Measurements from ENCODE around the gene MCHR1. TPM values are rescaled to one million over a fixed set of nuclear protein-coding genes. Genes with fewer than 3 reads are reported as not detected.

MCHR1 gene
- total and polyA plus RNA-seq, 2 experiments from 2014 or later = 0.11 to 0.65 TPM

DNA sequence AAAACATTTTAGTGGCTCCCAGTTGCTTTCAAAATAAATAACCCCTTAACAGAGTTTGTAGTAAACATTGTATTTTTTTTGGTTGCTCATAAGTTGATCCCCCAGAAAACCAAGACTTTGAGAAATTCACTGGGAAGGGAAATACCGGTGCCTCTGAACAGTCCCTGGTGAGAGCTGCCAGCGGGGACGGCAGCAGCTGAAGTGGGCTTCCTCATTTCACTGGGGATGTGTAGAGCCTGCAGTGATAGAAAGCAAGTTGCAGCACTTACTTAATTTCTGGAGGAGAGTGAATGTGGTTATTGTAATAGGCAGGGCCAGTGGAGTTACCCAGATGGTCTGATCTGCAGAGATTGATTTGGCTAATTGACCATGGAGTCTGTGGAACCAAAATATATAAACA lies 18.6 kb upstream of the MCHR1 start:
- in situ Hi-C loops (cut with MboI) = no loop called here
- WGBS, 2 experiments (ENCODE audit: low coverage in 1 of 2, low lambda C conversion rate in 2 of 2, missing lambda C conversion rate in 2 of 2) = 97 to 98% methylated on average over 3 of the region's 3 CpGs
- no peak overlapping the region for H3K9ac ChIP-seq
- H3K9me3 ChIP-seq (ENCODE audit: low read depth) = no peaks in the 10 kb centered on the region
- H3K4me2 ChIP-seq (ENCODE audit: unreplicated experiment) = no peak overlapping the region
- H3F3A ChIP-seq (ENCODE audit: insufficient read depth) = peaks cover 16% of the 10 kb centered on the region
- H3K4me3 ChIP-seq = no peak overlapping the region
- H3K79me2 ChIP-seq (ENCODE audit: insufficient read depth) = no peaks in the 10 kb centered on the region
- no peak overlapping the region for H3K27ac ChIP-seq
- H3K9me2 ChIP-seq (ENCODE audit: insufficient read depth) = no peaks in the 10 kb centered on the region
- H3K36me3 ChIP-seq (ENCODE audit: low read depth) = no peaks in the 10 kb centered on the region
- no peaks in the 10 kb centered on the region for H4K20me1 ChIP-seq (ENCODE audit: insufficient read depth)
- DNase-seq = no peak
- peaks cover 18% of the 10 kb centered on the region for H3K4me1 ChIP-seq (ENCODE audit: insufficient read depth)
- TF ChIP-seq EZH2 (IDR thresholded peaks at IDR 0.05; ENCODE audit: insufficient read depth, poor library complexity, severe bottlenecking) (no peak), EZH2phosphoT487 (IDR thresholded peaks at IDR 0.05; ENCODE audit: insufficient read depth, low read depth) (no peak)
- no peak overlapping the region for H2AFZ ChIP-seq
- no peaks in the 10 kb centered on the region for H3K27me3 ChIP-seq (replicated peaks; ENCODE audit: insufficient read depth)

DNA sequence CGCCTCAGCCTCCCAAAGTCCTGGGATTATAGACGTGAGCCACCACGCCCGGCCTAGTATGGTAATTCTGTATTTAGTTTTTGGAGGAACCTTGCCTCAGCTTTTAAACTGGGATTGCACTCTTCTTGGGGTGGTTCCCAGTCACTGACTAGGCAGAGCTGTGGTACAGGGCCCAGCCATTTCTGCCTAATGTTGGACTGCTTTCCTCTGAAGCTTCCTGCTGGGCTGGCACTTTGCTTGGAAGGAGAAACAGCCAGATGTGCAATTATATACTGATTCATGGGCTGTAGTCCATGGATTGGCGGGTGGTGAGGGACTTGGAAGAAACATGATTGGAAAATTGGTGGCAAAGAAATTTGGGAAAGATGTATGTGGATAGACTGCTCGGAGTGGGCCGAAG lies 17.6 kb upstream of the MCHR1 start:
- peak; percentile 21 for DNase-seq
- whole genome bisulfite sequencing, 2 experiments (ENCODE audit: low coverage in 1 of 2, low lambda C conversion rate in 2 of 2, missing lambda C conversion rate in 2 of 2) = 76 to 77% methylated on average over 7 of the region's 7 CpGs

DNA sequence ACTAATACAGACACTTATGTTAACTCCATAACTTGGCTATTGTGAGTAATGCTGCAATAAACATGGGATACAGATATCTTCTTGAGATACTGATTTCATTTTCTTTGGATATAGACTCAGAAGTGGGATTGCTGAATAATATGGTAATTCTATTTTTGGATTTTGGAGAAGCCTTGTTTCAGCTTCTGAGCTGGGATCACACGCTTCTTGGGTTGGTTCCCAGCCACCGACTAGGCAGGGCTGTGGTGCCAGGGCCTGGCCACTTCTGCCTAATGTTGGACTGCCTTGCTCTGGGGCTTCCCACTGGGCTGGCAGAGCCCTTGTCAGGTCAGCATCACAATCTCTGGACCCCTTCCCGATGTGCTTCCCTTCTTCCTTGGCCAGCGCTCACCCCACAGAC lies 14.0 kb upstream of the MCHR1 start:
- Histone ChIP-seq H3K27ac (peak overlapping the region; percentile 89), H3K9me3 (ENCODE audit: low read depth) (no peaks in the 10 kb centered on the region), H3K36me3 (ENCODE audit: low read depth) (no peaks in the 10 kb centered on the region), H4K20me1 (ENCODE audit: insufficient read depth) (no peaks in the 10 kb centered on the region), H3K9ac (peak overlapping the region; percentile 65), H3F3A (ENCODE audit: insufficient read depth) (peaks cover 32% of the 10 kb centered on the region), H3K9me2 (ENCODE audit: insufficient read depth) (no peaks in the 10 kb centered on the region), H3K4me3 (no peak overlapping the region), H3K27me3 (replicated peaks; ENCODE audit: insufficient read depth) (no peaks in the 10 kb centered on the region), H3K4me1 (ENCODE audit: insufficient read depth) (peaks cover 43% of the 10 kb centered on the region), H3K79me2 (ENCODE audit: insufficient read depth) (no peaks in the 10 kb centered on the region), H3K4me2 (ENCODE audit: unreplicated experiment) (peak overlapping the region; percentile 47), H2AFZ (peak overlapping the region; percentile 25)
- no peak for TF ChIP-seq EZH2 (IDR thresholded peaks at IDR 0.05; ENCODE audit: insufficient read depth, poor library complexity, severe bottlenecking)
- TF ChIP-seq EZH2phosphoT487 (IDR thresholded peaks at IDR 0.05; ENCODE audit: insufficient read depth, low read depth) = no peak
- peak; percentile 86 for DNase-seq
- WGBS, 2 experiments (ENCODE audit: low coverage in 1 of 2, low lambda C conversion rate in 2 of 2, missing lambda C conversion rate in 2 of 2) = 2 to 5% methylated on average over 4 of the region's 4 CpGs
- in situ Hi-C loops (cut with MboI) = no loop called here

More for the DNA sequence above, 17.6 kb upstream of the MCHR1 start:
- H3K9me3 ChIP-seq (ENCODE audit: low read depth) = no peaks in the 10 kb centered on the region
- H3K4me2 ChIP-seq (ENCODE audit: unreplicated experiment) = no peak overlapping the region
- TF ChIP-seq EZH2phosphoT487 (IDR thresholded peaks at IDR 0.05; ENCODE audit: insufficient read depth, low read depth) (no peak), EZH2 (IDR thresholded peaks at IDR 0.05; ENCODE audit: insufficient read depth, poor library complexity, severe bottlenecking) (no peak)
- peaks cover 25% of the 10 kb centered on the region for H3F3A ChIP-seq (ENCODE audit: insufficient read depth)
- H3K27me3 ChIP-seq (replicated peaks; ENCODE audit: insufficient read depth) = no peaks in the 10 kb centered on the region
- no peaks in the 10 kb centered on the region for H3K9me2 ChIP-seq (ENCODE audit: insufficient read depth)
- no peaks in the 10 kb centered on the region for H3K36me3 ChIP-seq (ENCODE audit: low read depth)
- H2AFZ ChIP-seq = no peak overlapping the region
- no peaks in the 10 kb centered on the region for H3K79me2 ChIP-seq (ENCODE audit: insufficient read depth)
- H3K27ac ChIP-seq = no peak overlapping the region
- H3K4me3 ChIP-seq = no peak overlapping the region
- in situ Hi-C loops (cut with MboI) = no loop called here
- H3K4me1 ChIP-seq (ENCODE audit: insufficient read depth) = peaks cover 27% of the 10 kb centered on the region
- H3K9ac ChIP-seq = no peak overlapping the region
- no peaks in the 10 kb centered on the region for H4K20me1 ChIP-seq (ENCODE audit: insufficient read depth)

DNA sequence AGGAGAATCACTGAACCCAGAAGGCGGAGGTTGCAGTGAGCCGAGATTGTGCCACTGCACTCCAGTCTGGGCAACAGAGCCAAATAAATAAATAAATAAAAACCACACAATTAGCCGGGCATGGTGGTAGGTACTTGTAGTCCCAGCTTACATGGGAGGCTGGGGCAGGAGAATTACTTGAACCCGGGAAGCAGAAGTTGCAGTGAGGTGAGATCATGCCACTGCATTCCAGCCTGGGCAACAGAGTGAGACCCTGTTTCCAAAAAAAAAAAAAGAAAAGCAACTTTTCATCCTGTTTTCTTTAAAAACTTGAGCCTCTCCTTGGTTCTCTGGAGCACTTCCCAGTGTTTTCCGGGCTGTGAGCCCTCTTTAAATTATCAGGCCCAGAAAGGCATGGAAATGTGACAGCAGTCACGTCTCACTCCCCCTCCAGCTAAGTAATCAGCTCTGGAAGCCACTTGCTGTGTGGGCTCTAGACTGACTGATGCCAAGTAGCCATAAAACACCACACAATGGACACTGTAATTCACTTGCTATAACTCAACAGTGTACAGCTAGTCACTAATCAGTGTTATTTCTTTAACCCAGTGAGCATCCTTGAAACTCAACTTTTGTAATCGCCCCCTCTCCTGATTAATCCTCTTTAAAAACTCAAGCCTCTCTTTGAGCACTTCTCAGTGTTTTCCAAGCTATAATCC lies 13.0 kb upstream of the MCHR1 start:
- in situ Hi-C loops (cut with MboI) = no loop called here
- peak overlapping the region; percentile 47 for H3K4me2 ChIP-seq (ENCODE audit: unreplicated experiment)
- no peaks in the 10 kb centered on the region for H3K79me2 ChIP-seq (ENCODE audit: insufficient read depth)
- no peak overlapping the region for H3K4me3 ChIP-seq
- WGBS, 2 experiments (ENCODE audit: low coverage in 1 of 2, low lambda C conversion rate in 2 of 2, missing lambda C conversion rate in 2 of 2) = 16 to 21% methylated on average over 7 of the region's 7 CpGs
- peak overlapping the region; percentile 25; the same call in 1 of the 2 replicates for H2AFZ ChIP-seq
- TF ChIP-seq EZH2phosphoT487 (IDR thresholded peaks at IDR 0.05; ENCODE audit: insufficient read depth, low read depth) (no peak), EZH2 (IDR thresholded peaks at IDR 0.05; ENCODE audit: insufficient read depth, poor library complexity, severe bottlenecking) (no peak)
- H3K27ac ChIP-seq = peak overlapping the region; percentile 89
- H3K9ac ChIP-seq = 0 out of 2 replicates have a peak overlapping the region, but pooled peaks have one; percentile 65
- DNase-seq = peak; percentile 55
- peaks cover 43% of the 10 kb centered on the region for H3K4me1 ChIP-seq (ENCODE audit: insufficient read depth)
- H3K27me3 ChIP-seq (replicated peaks; ENCODE audit: insufficient read depth) = no peaks in the 10 kb centered on the region
- no peaks in the 10 kb centered on the region for H3K9me3 ChIP-seq (ENCODE audit: low read depth)
- H3K9me2 ChIP-seq (ENCODE audit: insufficient read depth) = no peaks in the 10 kb centered on the region
- H3F3A ChIP-seq (ENCODE audit: insufficient read depth) = peaks cover 32% of the 10 kb centered on the region
- H3K36me3 ChIP-seq (ENCODE audit: low read depth) = no peaks in the 10 kb centered on the region
- no peaks in the 10 kb centered on the region for H4K20me1 ChIP-seq (ENCODE audit: insufficient read depth)
